Gastroesophageal sphincter (tissue), 4 donors: ENCODE results near the gene TRIM51G. TPM values are rescaled to one million over a fixed set of nuclear protein-coding genes. Genes with fewer than 3 reads are reported as not detected.
"Not testable (repeated sequence)": the region's sequence is repeated elsewhere in the genome, so short reads cannot be mapped to it uniquely, and the experiment has no call there.

ENCODE experiments used
- ATAC-seq: fragments of 150-250 bp; one replicate; pipeline ENCODE4 v1.9.1; 2016; ENCODE audit warnings: mild to moderate bottlenecking, moderate library complexity
- H3K27ac ChIP-seq, 4 donors: fragments of 200-600 bp; sonication (generic) in 3 of 4; 1 replicate in 3 of 4; 2 replicates in 1 of 4; pipeline ENCODE4 v1.5.1; 2016 to 2019
- H3K27me3 ChIP-seq: fragments of 200-600 bp; sonication (generic); one replicate; pipeline ENCODE4 v1.5.1; 2019
- H3K36me3 ChIP-seq, 2 donors: fragments of 200-600 bp; sonication (generic); one replicate each; pipeline ENCODE4 v1.5.1; 2019; ENCODE audit warnings: control low read depth in 1 of 2
- H3K4me1 ChIP-seq, 3 donors: fragments of 200-600 bp; sonication (generic); 1 replicate in 2 of 3; 2 replicates in 1 of 3; pipeline ENCODE4 v1.5.1; 2016 to 2019; ENCODE audit warnings: control low read depth in 2 of 3
- H3K4me3 ChIP-seq, 2 donors: fragments of 200-600 bp; sonication (generic); one replicate each; pipeline ENCODE4 v1.5.1; 2019; ENCODE audit warnings: mild to moderate bottlenecking in 1 of 2, moderate library complexity in 1 of 2
- H3K9me3 ChIP-seq, 3 donors: fragments of 200-600 bp; sonication (generic); one replicate each; pipeline ENCODE4 v1.5.1; 2017 to 2019; ENCODE audit warnings: control low read depth in 2 of 3
- WGBS, 2 donors: methylation state at CpG; one replicate each; pipeline ENCODE4 v1.1.5; 2018; ENCODE audit warnings: low coverage in 1 of 2; 5-methylcytosine and 5-hydroxymethylcytosine counted together
- total RNA-seq, 4 donors: library from RNA; depleted of rRNA; stranded (reverse); fragments of >200 nt; gene quantifications; one replicate each; pipeline ENCODE4 v1.1.0, GENCODE V29; 2016

TRIM51G gene, protein sequence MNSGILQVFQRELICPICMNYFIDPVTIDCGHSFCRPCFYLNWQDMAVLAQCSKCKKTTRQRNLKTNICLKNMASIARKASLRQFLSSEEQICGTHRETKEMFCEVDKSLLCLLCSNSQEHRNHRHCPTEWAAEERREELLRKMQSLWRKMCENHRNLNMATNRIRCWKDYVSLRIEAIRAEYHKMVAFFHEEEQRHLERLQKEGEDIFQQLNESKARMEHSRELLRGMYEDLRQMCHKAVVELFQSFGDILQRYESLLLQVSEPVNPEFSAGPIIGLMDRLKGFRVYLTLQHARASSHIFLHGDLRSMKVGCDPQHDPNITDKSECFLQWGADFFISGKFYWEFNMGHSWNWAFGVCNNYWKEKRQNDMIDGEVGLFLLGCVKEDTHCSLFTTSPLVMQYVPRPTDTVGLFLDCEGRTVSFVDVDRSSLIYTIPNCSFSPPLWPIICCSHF
- not detected for total RNA-seq

DNA sequence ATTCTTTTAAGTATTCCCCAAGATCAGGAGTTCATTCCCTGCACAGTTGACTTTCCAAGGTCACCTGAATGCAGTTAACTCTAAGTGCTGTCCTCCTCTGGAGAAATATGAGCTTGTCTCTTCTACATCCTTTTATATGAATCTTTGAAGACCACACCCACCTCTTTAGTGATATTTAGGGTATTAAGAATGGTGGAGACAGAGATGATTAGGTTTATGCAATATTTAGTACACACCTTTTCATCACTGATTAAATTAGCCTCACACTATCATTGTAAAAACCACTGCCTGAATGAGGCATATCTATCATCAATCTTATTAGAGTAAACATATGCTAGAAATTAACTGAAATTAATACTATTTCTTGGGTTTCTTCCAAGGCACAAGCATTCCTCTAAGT, at the start of gene TRIM51G:
Gene TRIM51G (minus strand): TSS at position 101 of the 400 bp plus-strand sequence. CDS start 2,190 bp downstream, outside the sequence.
- not testable (repeated sequence) for H3K36me3 ChIP-seq, H3K9me3 ChIP-seq, H3K27me3 ChIP-seq, H3K27ac ChIP-seq, ATAC-seq, H3K4me3 ChIP-seq, H3K4me1 ChIP-seq

DNA sequence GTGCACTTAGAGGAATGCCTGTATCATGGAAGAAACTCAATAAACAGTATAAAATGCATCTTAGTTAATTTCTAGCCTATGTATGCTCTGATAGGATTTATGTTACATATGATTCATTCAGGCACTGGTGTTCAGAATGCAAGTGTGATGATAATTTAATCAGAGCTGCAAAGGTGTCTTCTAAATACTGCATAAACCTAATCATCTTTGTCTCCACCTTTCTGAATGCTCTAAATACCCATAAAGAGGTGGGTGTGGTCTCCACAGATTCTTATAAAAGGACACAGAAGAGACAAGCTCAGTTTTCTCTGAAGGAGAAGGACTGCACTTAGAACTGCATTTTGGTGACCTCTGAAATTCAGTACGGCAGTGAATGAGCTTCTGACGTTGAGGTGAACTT, 44.8 kb upstream of the TRIM51G start, which contains the start of gene TRIM49B:
Gene TRIM49B (plus strand): TSS at position 301 of the 400 bp plus-strand sequence. CDS start 2,777 bp downstream, outside the sequence.
- not testable (repeated sequence) for ATAC-seq, H3K36me3 ChIP-seq, H3K4me3 ChIP-seq, H3K27ac ChIP-seq, H3K27me3 ChIP-seq, H3K4me1 ChIP-seq, H3K9me3 ChIP-seq
- 11 to 21% methylated on average over 2 of the region's 2 CpGs for WGBS, 2 donors

DNA sequence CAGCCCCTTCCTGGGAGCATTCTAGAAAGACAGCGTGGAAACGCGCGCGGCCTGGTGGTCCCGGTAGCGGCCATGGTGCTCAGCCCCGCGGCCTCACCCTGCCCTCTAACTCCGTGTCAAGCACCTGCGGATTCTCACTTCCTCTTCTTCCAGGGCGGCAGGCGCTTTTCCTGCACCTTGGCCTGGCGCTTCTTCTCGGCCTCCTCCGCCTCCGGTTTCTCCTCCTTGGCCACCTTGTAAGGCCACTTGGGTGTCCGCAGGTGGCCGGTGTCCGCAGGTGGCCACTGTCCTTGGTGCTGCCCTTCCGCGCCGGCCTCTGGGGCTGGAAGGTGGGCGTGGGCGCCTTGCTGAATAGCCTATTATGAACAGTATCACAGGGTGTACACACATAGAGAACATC, 15.1 kb downstream of the TRIM51G start:
- ATAC-seq, H3K9me3 ChIP-seq, H3K27ac ChIP-seq, H3K4me1 ChIP-seq, H3K27me3 ChIP-seq, H3K4me3 ChIP-seq, H3K36me3 ChIP-seq: not testable (repeated sequence)
- WGBS, 2 donors = 95 to 99% methylated on average over 14 to 17 of the region's 25 CpGs

DNA sequence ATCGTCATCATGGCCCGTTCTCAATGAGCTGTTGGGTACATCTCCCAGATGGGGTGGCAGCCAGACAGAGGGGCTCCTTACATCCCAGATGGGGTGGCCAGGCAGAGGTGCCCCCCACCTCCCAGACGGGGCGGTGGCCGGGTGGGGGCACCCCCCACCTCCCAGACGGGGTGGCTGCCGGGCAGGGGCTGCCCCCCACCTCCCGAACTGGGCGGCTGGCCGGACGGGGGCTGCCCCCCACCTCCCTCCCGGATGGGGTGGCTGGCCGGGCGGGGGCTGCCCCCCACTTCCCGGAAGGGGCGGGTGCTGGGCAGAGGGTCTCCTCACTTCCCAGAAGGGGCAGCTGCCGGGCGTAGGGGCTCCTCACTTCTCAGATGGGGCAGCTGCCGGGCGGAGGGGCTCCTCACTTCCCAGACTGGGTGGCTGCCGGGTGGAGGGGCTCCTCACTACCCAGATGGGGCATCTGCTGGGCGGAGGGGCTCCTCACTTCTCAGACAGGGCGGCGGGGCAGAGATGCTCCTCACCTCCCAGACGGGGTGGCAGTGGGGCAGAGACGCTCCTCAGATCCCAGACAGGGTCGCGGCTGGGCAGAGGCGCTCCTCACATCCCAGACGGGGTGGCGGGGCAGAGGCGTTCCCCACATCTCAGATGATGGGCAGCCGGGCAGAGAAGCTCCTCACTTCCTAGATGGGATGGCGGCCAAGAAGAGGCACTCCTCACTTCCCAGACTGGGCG, 28.2 kb downstream of the TRIM51G start:
- not testable (repeated sequence) for H3K36me3 ChIP-seq, H3K9me3 ChIP-seq, H3K27ac ChIP-seq, H3K27me3 ChIP-seq, H3K4me1 ChIP-seq, ATAC-seq, H3K4me3 ChIP-seq
- 100% methylated on average over 1 of the region's 35 CpGs; no CpG with 5 or more reads in 1 of the 2 donors for WGBS, 2 donors

DNA sequence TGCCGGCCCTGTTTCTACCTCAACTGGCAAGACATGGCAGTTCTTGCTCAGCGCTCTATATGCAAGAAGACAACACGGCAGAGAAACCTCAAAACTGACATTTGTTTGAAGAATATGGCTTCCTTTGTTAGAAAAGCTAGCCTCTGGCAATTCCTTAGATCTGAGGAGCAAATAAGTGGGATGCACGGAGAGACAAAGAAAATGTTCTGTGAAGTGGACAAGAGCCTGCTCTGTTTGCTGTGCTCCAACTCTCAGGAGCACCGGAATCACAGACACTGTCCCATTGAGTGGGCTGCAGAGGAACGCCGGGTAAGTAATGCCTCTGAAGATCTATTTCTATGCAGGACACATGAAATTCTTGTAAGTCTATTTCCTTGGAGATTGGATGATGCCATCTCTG, 37.9 kb downstream of the TRIM51G start:
- ATAC-seq, H3K27ac ChIP-seq, H3K4me1 ChIP-seq, H3K27me3 ChIP-seq, H3K4me3 ChIP-seq, H3K9me3 ChIP-seq, H3K36me3 ChIP-seq: not testable (repeated sequence)
- WGBS, 2 donors = 70 to 73% methylated on average over 6 of the region's 7 CpGs

Other genes with a start within 250 kb of the TRIM51G start
- not detected for gene TRIM49B, start 44.9 kb upstream of the TRIM51G start, total RNA-seq
- gene TRIM64C, start 75.2 kb upstream of the TRIM51G start, total RNA-seq = not detected
- 1 to 10 TPM in 1 of 4 donors, under 1 TPM in 2, not detected in 1; 0.69 to 2.8 (median 0.94) TPM for gene FOLH1, start 224.7 kb upstream of the TRIM51G start, total RNA-seq